Fibroblast of villous mesenchyme (primary cell): ENCODE data around the gene NSG2. TPM values are rescaled to one million over a fixed set of nuclear protein-coding genes. Genes with fewer than 3 reads are reported as not detected.

Experiments used
- DNase-seq: peaks from one replicate; pipeline ENCODE4 v3.0.0-alpha.2; 2010; ENCODE audit warnings: low read depth
- H3K4me3 ChIP-seq: 2 replicates; pipeline ENCODE4 v1.5.1; 2011; ENCODE audit warnings: low read depth, mild to moderate bottlenecking, low read length
- total RNA-seq: library from RNA; depleted of rRNA; stranded (reverse); fragments of >200 nt; gene quantifications from 2 replicates; pipeline ENCODE4 v1.2.3, GENCODE V29; 2012
- TF ChIP-seq, protein P1 (sequence below): IDR thresholded peaks from 2 replicates; pipeline ENCODE4 v1.5.1; 2012; ENCODE audit warnings: low read depth, mild to moderate bottlenecking, low read length; ENCODE audit not compliant: insufficient read depth

NSG2 gene
- total RNA-seq, 1 donor = under 0.01 TPM

- no peak for DNase-seq
Observed at GRCh38 chr5:174120401-174121005, 75.0 kb downstream of the NSG2 start.

GRCh38 chr5:174134545-174134944 is 89.0 kb downstream of the NSG2 start:
- H3K4me3 ChIP-seq = no peak overlapping the region
- no peak for DNase-seq
- TF ChIP-seq, protein P1, sequence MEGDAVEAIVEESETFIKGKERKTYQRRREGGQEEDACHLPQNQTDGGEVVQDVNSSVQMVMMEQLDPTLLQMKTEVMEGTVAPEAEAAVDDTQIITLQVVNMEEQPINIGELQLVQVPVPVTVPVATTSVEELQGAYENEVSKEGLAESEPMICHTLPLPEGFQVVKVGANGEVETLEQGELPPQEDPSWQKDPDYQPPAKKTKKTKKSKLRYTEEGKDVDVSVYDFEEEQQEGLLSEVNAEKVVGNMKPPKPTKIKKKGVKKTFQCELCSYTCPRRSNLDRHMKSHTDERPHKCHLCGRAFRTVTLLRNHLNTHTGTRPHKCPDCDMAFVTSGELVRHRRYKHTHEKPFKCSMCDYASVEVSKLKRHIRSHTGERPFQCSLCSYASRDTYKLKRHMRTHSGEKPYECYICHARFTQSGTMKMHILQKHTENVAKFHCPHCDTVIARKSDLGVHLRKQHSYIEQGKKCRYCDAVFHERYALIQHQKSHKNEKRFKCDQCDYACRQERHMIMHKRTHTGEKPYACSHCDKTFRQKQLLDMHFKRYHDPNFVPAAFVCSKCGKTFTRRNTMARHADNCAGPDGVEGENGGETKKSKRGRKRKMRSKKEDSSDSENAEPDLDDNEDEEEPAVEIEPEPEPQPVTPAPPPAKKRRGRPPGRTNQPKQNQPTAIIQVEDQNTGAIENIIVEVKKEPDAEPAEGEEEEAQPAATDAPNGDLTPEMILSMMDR = no peak

More at GRCh38 chr5:174120401-174121005, 75.0 kb downstream of the NSG2 start:
- TF ChIP-seq, protein P1 = no peak
- H3K4me3 ChIP-seq = no peak overlapping the region

DNA sequence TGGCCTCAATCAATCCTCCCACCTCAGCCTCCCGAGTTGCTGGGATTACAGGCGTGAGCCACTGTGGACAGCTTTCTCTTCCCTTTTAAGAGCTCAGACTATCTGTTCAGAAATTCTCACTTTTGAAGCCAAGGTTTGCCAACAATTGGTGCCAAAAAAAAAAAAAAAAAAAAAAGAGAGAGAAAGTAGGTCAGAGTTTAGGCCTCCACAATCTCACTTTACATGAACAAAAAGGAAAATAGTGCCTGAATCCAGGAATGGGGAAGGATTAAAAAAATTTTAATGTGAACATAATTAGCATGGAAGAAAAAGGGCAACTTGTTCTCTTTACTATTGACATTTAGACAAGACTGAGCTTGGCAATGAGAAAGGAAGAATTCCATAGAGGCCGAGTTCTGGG is 94.1 kb downstream of the NSG2 start:
- TF ChIP-seq, protein P1 = no peak
- no peak overlapping the region for H3K4me3 ChIP-seq
- DNase-seq = no peak

DNA sequence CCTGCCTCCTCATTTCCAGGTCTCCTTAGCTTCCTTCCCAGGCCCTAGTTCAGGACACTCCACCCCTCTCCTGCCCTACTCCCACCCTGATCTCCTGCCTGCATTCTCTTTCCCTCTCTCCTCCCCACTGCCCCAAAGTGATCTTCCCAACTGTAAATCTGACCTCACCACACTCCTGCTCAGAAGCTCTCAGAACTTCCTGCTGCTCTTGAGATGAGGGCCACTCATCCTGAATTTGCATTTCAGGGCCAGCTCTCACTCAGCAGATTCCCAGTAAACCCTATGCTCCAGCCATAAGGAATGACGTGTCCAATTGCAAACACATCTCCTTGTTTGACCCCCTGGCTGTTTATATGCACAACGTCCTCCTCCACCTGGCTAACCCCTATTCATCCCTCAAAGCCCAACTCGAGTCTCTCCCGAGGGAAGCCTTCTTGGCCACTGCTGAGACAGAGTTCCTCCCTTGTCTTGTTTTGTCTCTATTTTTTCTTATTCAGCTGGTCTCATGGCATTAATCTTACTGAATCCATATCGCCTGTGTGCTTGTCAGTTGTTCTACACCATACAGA is 95.0 kb downstream of the NSG2 start:
- no peak for DNase-seq
- TF ChIP-seq, protein P1 = no peak
- no peak overlapping the region for H3K4me3 ChIP-seq

DNA sequence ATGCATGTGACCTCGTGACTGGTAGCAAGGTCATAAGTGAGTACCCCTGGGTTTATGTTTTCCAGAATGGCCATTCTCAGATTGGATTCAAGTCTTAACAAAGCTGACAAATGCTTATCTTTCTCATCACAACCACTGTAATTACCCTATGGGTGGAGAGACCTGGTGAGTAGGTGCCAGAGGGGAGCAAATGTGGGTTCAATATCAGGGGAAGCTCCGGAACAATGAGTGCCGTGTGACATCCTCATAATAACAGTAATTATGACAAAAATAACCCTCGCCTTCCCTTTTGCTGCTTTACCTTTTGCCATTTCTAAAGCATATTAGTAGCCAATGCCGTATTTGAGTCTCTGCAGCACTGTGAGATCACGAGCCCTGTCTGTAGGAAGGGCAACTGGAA is 95.9 kb downstream of the NSG2 start:
- DNase-seq = no peak
- TF ChIP-seq, protein P1 = no peak
- H3K4me3 ChIP-seq = no peak overlapping the region

- TF ChIP-seq, protein P1 = no peak
- DNase-seq = no peak
- no peak overlapping the region for H3K4me3 ChIP-seq
Observed at GRCh38 chr5:174145091-174145490, 99.6 kb downstream of the NSG2 start.

GRCh38 chr5:174145821-174146220 is 100.3 kb downstream of the NSG2 start:
- DNase-seq = no peak
- TF ChIP-seq, protein P1 = no peak
- no peak overlapping the region for H3K4me3 ChIP-seq
